Activated CD8-positive, alpha-beta memory T cell treated with anti-CD3 and anti-CD28 coated beads for 4 hours (primary cell): ENCODE results near the gene F10.
A peak's percentile ranks its signal among the peaks of the same experiment; 100 is the strongest.

Experiments used
- DNase-seq, 2 donors: peaks; one replicate each; pipeline ENCODE4 v3.0.0-alpha.2; 2020; ENCODE audit warnings: low read depth in 2 of 2

Gene F10

GRCh38 chr13:113169277-113170272, 47.0 kb downstream of the F10 start:
- DNase-seq, result no peak

- no peak for DNase-seq
Observed at GRCh38 chr13:113170511-113170910, 47.9 kb downstream of the F10 start.

DNA sequence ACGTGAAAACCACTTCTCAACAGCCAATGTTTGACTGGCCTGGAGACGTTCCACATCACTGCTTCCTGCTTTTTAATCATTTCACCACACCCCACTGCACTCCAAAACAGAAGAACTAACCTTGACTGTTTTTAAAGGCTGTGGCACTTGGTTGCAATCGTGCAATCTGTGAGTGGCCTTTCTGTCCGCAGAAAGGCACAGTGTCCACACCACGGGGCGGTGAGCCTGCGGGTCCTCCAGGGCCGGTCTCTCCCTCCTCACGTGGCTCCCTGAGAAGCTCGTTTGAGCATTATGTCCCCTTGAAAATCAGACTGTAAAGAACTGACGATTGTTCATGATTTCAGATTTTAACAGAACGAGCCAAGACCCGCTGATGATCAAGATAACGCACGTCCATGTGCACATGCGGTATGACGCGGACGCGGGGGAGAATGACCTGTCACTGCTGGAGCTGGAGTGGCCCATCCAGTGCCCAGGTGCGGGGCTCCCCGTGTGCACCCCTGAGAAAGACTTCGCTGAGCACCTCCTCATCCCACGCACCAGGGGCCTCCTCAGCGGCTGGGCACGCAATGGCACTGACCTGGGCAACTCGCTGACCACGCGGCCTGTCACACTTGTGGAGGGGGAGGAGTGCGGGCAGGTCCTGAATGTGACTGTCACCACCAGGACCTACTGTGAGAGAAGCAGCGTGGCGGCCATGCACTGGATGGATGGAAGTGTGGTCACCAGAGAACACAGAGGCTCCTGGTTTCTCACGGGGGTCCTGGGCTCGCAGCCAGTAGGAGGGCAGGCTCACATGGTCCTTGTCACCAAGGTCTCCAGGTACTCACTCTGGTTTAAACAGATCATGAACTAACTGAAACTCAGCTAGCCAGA, 48.9 kb downstream of the F10 start:
- DNase-seq, result no peak

DNA sequence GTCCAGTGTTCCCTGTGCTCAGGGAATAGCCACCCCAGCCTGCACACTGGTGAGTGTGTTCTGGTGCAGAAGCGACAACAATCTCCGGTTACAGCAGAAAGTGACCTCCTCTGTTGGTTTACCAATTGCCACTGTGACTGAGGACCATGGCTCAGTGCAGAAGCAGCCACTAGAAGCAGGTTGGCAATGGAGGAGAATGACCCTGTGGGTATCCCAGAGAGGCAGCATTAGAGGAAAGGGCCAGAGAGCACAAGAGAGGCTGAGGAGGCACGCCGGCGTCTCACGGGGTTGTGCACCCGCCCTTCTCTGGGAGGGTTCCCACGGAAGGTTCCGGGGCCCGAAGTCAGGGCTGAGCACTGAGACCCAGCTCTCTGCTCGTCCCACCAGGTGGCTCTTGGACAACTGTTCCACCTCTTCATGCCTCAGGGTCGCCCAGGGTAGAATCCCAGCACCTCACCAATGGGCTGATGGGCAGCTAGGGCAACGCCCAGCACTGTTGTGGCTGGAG, 49.9 kb downstream of the F10 start:
- no peak for DNase-seq

DNA sequence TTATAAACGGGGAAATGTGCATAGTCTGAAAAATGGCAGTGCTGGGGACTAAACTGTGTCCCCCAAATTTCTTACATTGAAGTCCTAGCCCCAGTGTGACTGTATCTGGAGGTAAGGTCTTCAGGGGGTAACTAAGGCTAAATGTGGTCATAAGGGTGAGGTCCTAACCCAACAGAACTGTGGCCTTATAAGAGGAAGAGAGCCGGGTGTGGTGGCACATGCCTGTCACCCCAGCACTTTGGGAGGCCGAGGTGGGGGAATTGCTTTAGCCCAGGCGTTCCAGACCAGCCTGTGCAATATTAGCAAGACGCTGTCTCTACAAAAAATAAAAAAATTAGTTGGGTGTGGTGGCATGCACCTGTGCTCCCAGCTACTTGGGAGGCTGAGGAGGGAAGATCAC, 53.7 kb downstream of the F10 start:
- DNase-seq, result peak; percentile 43 to 74

DNA sequence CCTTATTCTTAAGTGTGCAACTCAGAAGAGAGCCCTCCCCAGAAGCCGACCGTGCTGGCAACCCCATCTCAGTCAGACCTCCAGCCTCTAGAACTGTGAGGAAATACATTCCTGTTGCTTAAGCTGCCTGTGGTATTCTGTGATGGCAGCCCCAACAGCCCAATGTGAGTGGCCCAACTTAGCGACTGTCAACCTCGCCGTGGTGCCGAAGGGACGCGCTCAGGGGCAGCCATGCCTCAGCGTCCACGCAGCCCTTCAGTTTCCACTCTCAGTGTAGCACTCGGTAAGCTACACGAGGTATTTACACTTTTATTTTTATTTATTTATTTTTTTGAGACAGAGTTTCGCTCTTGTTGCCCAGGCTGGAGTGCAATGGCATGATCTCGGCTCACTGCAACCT, 54.2 kb downstream of the F10 start:
- DNase-seq, result no peak

DNA sequence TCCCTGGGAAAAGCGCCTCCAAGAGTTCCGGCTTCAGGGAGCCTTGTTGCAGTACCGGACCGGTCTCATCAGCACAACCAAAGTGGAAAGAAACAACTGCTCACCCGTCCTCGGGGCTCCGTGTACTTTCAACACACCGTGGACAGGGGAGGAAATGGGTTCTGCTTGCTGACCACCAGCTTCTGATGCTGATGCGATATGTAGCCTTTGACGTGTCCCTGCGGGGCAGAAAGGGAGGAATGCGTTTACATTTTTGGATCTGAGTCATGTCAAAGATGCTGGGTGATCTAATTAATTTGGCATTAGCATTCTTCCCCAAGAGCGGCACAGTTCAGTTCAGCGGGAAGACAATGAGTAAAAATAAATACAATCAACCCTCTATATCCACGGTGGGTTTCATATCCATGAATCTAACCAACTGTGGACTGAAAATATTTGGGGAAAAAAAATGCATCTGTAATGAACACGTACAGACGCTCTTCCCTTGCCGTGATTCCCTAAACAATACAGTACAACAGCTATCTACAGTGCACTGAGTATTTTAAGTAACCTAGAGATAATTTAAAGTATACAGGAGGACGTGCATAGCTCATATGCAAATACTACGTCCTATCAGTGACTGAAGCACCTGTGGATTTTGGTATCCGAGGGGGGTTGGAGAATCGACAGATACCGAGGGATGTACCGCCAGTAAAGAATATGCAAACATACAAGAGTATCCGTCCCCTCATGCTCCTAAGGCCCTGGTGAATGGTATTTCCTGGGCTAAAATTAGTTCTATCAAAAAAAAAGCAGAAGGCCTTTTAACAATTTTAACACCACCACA, 55.7 kb downstream of the F10 start:
- no peak for DNase-seq

DNA sequence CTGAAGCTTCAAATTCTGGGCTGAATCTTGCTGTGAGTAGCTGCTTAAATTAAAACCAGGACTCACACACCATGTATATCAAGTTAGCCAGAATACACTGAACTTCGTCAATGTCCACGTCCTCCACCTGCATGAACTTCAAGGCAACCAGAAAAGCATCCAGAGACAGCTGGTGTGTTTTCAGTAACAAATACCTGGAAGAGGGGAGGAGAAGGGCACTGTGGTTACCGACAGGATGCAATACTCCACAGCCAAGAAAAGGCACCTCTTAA, 56.2 kb downstream of the F10 start:
- no peak for DNase-seq

DNA sequence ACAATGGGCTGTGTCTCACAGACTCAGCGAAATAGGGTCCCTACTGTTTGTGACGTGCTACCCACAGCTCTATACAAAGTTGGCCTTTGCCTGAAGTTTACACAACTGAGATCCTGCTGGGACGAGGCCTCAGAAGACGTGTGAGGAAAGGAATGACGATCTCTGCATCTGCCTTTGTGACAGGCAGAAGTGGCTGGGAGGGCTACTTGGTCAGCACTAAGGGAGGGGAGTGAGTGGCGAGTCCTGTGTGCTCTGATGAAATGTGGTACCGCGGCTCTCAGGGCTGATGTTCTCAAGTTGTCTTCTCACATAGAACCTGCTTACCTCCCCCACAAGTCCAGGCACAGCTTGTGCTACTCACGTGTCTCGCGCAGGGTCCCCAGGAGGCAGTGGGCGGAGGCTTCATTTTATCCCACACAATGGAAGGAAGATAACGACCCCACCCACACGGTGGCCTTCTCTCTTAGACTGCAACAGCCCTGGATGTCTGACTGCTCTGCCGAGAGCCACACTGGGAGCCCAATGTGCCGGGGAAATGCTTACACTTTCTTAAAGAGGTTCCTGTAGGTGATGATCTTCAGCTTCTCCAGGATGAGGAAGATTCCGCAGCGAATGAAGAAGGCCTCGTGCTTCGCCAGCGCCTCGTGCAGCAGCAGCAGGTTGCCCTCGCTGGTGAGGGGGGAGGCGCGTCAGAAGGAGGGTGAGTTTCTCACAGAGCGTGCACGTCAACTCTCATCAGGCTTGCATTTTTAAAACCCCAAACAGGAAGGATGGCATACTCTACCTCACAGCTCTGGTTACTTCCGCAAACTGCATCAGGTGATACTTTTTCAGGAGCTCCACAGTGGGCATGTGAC, 57.0 kb downstream of the F10 start:
- DNase-seq, result no peak

- no peak for DNase-seq
Observed at GRCh38 chr13:113182046-113182445, 59.4 kb downstream of the F10 start.

DNA sequence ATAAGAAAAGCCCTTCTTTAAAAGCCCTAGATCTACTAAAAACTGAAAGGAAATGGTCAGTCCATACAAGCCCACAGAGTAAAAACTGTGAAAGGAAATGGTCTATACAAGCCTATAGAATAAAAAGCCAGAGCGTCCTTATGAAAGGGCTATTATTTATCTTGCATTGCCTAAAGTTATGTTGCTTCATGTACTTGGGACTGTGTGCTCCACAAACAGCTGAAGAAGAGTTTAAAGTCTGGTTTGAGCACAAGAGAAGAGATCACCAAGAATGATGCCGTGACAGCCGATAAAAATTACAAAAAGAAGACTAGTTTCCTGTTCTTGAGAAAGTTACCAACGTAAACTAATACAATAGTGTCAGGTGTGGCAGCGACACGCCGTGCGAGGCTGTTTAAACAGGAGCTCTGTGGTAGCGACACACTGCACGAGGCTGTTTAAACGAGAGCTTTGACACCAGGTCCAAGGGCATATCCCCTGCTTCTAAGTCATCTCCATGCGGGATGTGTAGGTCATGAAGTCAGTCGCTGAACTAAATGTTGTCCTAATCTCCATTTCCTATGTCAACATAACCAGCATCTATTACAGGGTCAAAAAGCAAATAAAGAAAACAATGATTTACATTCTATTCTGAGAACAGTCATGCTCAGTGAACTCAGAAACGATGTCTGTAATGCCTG, 61.0 kb downstream of the F10 start:
- no peak for DNase-seq

GRCh38 chr13:113184568-113185440, 62.2 kb downstream of the F10 start:
- no peak for DNase-seq

DNA sequence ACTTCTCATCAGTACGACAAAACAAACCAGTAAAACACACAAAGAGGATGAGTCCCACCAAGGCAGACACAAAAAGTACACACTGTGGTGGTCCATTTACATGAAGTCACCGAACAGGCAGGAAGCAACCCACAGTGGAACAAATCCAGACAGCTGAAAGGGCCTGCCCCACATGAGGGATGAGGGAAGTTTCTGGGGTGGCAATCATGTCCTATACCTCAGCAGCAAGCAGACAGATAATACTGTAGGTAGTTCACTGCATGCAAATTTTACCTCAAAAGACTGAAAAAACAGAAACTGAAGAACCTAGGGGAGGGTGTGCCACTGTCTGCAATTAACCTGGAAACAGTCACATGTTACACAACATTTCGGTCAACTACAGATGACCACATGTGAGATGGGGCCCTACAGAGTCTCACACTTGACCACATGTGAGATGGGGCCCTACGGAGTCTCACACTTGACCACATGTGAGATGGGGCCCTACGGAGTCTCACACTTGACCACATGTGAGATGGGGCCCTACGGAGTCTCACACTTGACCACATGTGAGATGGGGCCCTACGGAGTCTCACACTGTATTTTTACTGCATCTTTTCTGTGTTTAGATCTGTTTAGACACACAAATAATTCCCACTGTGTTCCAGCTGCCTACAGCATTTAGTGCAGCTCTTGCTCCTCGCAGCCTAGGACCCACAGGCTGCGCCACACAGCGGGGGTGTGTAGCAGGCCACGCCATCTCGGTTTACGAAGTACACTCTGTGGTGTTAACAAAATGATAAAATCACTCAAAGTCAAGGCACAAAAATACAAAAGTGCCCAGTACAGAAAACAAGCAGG, 63.7 kb downstream of the F10 start:
- DNase-seq, result no peak

- DNase-seq, result peak in 1 of 2 donors; percentile 41
Observed at GRCh38 chr13:113187263-113187669, 64.7 kb downstream of the F10 start.

DNA sequence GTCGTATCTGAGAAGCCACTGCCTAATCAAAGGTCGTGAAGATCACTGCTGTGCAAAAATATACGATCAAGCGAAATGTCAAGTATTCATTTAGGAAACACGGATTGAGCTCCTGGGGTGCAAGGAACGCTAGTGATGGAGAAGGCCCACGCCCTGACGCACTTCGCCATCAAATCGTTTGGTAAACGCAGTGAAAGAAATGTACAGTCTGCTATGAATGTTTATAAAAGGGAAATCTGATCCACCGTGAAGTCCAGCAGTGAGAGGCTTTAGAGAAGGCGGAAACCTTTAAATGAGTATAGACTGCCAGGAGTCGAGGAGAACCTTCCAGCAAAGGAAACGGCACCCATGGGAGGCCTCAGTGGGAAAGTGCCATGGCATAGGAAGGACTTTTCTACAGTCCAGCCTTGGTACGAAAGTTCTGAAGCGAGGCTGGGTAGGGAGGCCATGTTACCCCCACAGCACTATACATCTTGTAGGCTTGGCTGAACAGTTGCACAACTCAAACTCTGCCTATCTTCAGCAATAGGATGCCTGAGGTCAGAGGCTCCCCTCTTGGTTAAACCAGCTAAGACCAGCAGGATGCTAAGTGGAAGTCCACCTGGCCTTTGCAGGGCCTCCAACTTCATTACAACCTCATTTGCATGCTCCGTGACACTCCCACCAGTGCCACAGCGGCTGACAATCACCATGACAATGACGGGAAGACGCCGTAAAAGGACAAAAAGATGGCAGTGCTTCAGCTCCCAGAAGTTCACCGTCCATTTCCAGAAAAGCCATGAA, 65.5 kb downstream of the F10 start:
- DNase-seq, result no peak

- no peak for DNase-seq
Observed at GRCh38 chr13:113190181-113190580, 67.6 kb downstream of the F10 start.

GRCh38 chr13:113192279-113192678, 69.7 kb downstream of the F10 start:
- DNase-seq, result no peak

- no peak for DNase-seq
Observed at GRCh38 chr13:113192902-113193301, 70.3 kb downstream of the F10 start.
